Body of pancreas (tissue), 4 donors: ENCODE measurements around the gene TPBG. TPM values are rescaled to one million over a fixed set of nuclear protein-coding genes. Genes with fewer than 3 reads are reported as not detected.

Source experiments
- ATAC-seq: fragments of 150-250 bp; one replicate; pipeline ENCODE4 v1.9.1; 2016
- DNase-seq, 4 donors: peaks; one replicate each; pipeline ENCODE4 v3.0.0-alpha.2; 2019
- H3K27ac ChIP-seq, 4 donors: fragments of 200-600 bp; sonication (generic); 1 replicate in 3 of 4; 2 replicates in 1 of 4; pipeline versions ENCODE4 v1.5.1 to v1.6.1; 2016 to 2019; ENCODE audit warnings: mild to moderate bottlenecking in 1 of 4, mixed read lengths in 1 of 4, moderate library complexity in 1 of 4
- H3K27me3 ChIP-seq, 2 donors: fragments of 200-600 bp; sonication (generic); one replicate each; pipeline ENCODE4 v1.6.0; 2016; ENCODE audit warnings: mild to moderate bottlenecking in 1 of 2
- H3K36me3 ChIP-seq, 2 donors: fragments of 200-600 bp; sonication (generic); replicated peaks in 1 of 2; 2 replicates each; pipeline ENCODE4 v1.5.1; 2016; ENCODE audit warnings: low read depth in 2 of 2; ENCODE audit not compliant: insufficient read depth in 1 of 2
- H3K4me1 ChIP-seq: fragments of 200-600 bp; sonication (generic); one replicate; pipeline ENCODE4 v1.6.0; 2016
- H3K4me3 ChIP-seq, 2 donors: fragments of 200-600 bp; sonication (generic); 1 replicate in 1 of 2; 2 replicates in 1 of 2; pipeline ENCODE4 v1.5.1; 2016 to 2019
- H3K9me3 ChIP-seq, 3 donors: fragments of 200-600 bp; sonication (generic); 1 replicate in 2 of 3; 2 replicates in 1 of 3; pipeline ENCODE4 v1.5.1; 2016
- CTCF ChIP-seq, 7 experiments: fragments of 450-650 bp in 4 of 7; fragments of 200-600 bp in 3 of 7; sonication (generic) in 3 of 7; IDR thresholded peaks; one replicate each; pipeline ENCODE4 v1.5.1; 2016 to 2019; ENCODE audit warnings: antibody characterized with exemption in 7 of 7
- POLR2A ChIP-seq, 3 donors: fragments of 450-650 bp; IDR thresholded peaks; one replicate each; pipeline ENCODE4 v1.6.1; 2016; ENCODE audit warnings: antibody characterized with exemption in 3 of 3, mild to moderate bottlenecking in 2 of 3
- WGBS, 2 donors: methylation state at CpG; one replicate each; pipeline ENCODE4 v1.1.5; 2017; 5-methylcytosine and 5-hydroxymethylcytosine counted together
- intact Hi-C: fragments of 100-400 bp; cut with DNase I; formaldehyde crosslinking; loops from one replicate; pipeline ENCODE4 v1.15.1; 2023
- total RNA-seq, 2 donors: library from RNA; depleted of rRNA; stranded (reverse); fragments of >200 nt; gene quantifications; one replicate each; pipeline ENCODE4 v1.1.0, GENCODE V29; 2016

The TPBG gene
- total RNA-seq, 2 donors from 2014 or later, result 10.4 to 10.9 TPM

DNA sequence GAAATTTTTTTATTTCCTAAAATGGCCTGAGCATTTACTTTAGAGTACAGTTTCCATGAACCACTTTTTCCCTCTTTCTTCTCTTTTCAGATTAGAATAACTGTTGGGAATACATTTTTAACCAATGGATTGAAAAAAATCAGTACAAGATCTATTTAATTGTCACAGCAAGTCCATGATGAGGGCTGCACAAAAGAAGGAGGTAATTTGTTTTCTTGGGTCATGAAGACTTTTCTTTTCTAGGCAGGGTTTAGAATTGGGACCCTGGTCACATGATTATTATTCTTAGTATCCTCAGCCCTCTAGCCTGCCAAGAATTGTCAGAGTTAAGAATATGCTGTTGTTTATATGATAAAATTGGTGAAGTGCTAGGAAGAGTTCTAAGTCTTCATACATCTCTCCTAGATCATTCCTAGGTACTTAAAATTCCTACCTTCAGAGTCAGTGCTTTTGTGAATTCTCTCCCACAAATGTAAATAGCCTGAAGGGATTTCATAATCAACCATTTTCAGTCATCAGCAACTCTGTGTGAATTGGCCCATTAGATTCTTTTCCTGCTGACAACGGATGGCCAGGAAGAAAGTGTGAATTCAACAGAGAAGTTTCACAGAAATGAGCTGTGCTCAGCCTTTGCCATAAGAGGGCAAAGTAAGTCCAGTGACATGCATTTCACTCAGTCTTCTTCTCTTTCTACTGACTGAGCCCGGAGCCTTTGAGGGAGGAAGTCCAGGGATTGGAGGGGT is 32.4 kb upstream of the TPBG start:
- 15 to 34% methylated on average over 2 of the region's 2 CpGs for WGBS, 2 donors
- intact Hi-C loops, result no loop called here
- DNase-seq (no peak), ATAC-seq (no peak)
- H3K4me3 ChIP-seq, result no peak overlapping the region
- no peaks in the 10 kb centered on the region for H3K4me1 ChIP-seq
- TF ChIP-seq CTCF (IDR thresholded peaks at IDR 0.05), result no peak
- TF ChIP-seq POLR2A (IDR thresholded peaks at IDR 0.05), result no peak
- no peaks in the 10 kb centered on the region for H3K27me3 ChIP-seq
- H3K36me3 ChIP-seq, result no peaks in the 10 kb centered on the region
- no peaks in the 10 kb centered on the region for H3K9me3 ChIP-seq
- H3K27ac ChIP-seq, result no peak overlapping the region

DNA sequence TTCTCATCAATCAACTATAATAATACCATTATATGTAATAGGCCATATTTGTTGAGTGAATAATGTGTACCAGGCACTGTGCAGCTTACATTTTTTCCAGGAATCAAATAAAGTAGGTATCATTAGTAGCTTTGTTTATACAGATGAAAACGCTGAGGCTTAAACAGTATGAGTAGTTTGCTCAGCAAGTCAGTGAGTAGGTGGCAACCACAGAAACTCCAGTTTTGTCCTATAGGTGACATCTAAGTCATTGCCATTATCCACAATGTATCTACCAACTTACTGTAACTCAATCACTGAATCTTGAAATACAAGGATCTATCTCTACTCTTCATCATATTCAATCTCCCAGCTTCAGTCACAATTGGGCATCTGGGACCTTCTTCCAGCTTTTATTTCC is 29.8 kb upstream of the TPBG start:
- H3K4me3 ChIP-seq, result no peak overlapping the region
- intact Hi-C loops, result no loop called here
- no peak overlapping the region for H3K27ac ChIP-seq
- 41 to 52% methylated on average over 1 of the region's 1 CpG for WGBS, 2 donors
- DNase-seq (no peak), ATAC-seq (no peak)
- H3K9me3 ChIP-seq, result no peaks in the 10 kb centered on the region
- no peaks in the 10 kb centered on the region for H3K4me1 ChIP-seq
- TF ChIP-seq CTCF (IDR thresholded peaks at IDR 0.05) (no peak), POLR2A (IDR thresholded peaks at IDR 0.05) (no peak)
- H3K36me3 ChIP-seq, result no peaks in the 10 kb centered on the region
- no peaks in the 10 kb centered on the region for H3K27me3 ChIP-seq

DNA sequence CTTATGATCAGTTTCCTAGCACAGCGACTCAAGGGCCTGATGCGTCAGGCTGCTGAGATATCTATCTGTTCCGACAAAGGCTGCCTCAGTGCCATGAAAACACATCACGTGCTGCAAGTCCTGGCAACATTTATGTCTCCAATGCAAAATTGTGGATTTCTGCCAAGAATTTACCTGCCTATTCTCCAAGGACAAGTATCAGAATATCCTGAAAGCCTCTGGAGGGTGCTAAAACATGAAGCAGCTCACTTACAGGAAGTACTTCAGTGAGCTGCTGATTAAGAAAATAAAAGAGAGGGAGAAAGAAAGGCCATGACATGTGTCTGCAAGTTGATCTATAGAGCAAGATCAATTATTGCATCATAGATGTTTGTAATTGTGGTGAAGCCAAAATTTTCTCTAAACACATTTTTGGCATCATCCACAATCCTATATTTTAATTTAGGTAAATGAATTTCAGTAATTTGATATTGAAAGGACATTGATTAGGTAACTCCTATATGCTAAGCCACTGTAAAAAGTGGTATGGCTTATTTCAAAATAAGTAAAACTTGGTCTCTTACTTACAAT is 25.8 kb upstream of the TPBG start:
- Histone ChIP-seq H3K27me3 (no peaks in the 10 kb centered on the region), H3K4me3 (no peak overlapping the region), H3K27ac (no peak overlapping the region), H3K9me3 (peaks cover 0 to 6% (median 0%) of the 10 kb centered on the region in 3 donors), H3K36me3 (no peaks in the 10 kb centered on the region), H3K4me1 (no peaks in the 10 kb centered on the region)
- no peak for TF ChIP-seq POLR2A (IDR thresholded peaks at IDR 0.05)
- TF ChIP-seq CTCF (IDR thresholded peaks at IDR 0.05), result no peak
- intact Hi-C loops, result no loop called here
- DNase-seq (no peak), ATAC-seq (no peak)
- 49 to 51% methylated on average over 4 of the region's 4 CpGs for WGBS, 2 donors

DNA sequence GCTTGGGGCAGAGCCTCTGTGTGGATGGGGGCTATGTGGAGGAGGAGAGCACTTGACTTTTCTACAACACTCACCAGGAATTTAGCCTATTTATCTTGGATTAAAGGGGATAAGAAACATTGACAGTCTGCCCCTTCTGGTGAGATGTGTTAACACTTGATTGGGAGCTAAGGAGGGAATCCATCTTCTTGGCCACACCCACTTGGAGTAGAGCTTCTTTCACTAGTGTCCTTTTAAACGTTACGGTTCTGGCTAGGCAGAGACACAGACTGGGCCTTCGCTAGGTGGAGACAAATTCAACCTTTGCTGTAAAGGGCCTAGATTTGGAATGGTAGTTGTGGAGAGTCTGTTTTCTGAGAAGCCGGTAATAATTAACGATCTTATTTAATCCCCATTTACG is 15.5 kb upstream of the TPBG start:
- Histone ChIP-seq H3K27ac (no peak overlapping the region), H3K4me3 (no peak overlapping the region), H3K9me3 (no peaks in the 10 kb centered on the region), H3K27me3 (no peaks in the 10 kb centered on the region), H3K4me1 (no peaks in the 10 kb centered on the region), H3K36me3 (no peaks in the 10 kb centered on the region)
- whole genome bisulfite sequencing, 2 donors, result 83 to 86% methylated on average over 6 of the region's 6 CpGs
- ATAC-seq, result no peak
- DNase-seq, result no peak
- no peak for TF ChIP-seq POLR2A (IDR thresholded peaks at IDR 0.05)
- intact Hi-C loops, result no loop called here

- 77 to 89% methylated on average over 2 of the region's 2 CpGs for WGBS, 2 donors
- no peaks in the 10 kb centered on the region for H3K9me3 ChIP-seq
- TF ChIP-seq CTCF (IDR thresholded peaks at IDR 0.05) (no peak), POLR2A (IDR thresholded peaks at IDR 0.05) (no peak)
- no peaks in the 10 kb centered on the region for H3K27me3 ChIP-seq
- H3K36me3 ChIP-seq, result no peaks in the 10 kb centered on the region
- intact Hi-C loops, result no loop called here
- no peak for ATAC-seq
- no peaks in the 10 kb centered on the region for H3K4me1 ChIP-seq
- no peak overlapping the region for H3K4me3 ChIP-seq
- H3K27ac ChIP-seq, result no peak overlapping the region
- no peak for DNase-seq
These were observed 9.8 kb upstream of the TPBG start for GRCh38 chr6:82353848-82354247.
